Measurements from ENCODE around the gene SULT1A2.
"Not testable (repeated sequence)": the region's sequence is repeated elsewhere in the genome, so short reads cannot be mapped to it uniquely, and the experiment has no call there.

DNA sequence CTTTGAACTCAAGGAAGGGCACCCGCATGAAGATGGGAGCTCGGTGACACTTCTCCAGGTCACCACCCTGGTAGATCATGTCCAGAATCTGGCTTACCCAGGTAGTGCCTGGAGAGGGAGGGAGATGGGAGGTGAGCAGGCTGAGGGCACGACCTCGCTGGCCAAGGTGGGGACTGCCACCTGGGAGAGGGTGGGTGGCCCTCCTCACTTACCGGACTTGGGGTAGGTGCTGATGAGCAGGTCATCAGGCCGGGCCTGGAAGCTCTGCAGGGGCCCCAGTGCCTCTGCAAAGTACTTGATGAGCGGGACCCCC, 11.6 kb upstream of the SULT1A2 start:
- TF ChIP-seq, protein P1, sequence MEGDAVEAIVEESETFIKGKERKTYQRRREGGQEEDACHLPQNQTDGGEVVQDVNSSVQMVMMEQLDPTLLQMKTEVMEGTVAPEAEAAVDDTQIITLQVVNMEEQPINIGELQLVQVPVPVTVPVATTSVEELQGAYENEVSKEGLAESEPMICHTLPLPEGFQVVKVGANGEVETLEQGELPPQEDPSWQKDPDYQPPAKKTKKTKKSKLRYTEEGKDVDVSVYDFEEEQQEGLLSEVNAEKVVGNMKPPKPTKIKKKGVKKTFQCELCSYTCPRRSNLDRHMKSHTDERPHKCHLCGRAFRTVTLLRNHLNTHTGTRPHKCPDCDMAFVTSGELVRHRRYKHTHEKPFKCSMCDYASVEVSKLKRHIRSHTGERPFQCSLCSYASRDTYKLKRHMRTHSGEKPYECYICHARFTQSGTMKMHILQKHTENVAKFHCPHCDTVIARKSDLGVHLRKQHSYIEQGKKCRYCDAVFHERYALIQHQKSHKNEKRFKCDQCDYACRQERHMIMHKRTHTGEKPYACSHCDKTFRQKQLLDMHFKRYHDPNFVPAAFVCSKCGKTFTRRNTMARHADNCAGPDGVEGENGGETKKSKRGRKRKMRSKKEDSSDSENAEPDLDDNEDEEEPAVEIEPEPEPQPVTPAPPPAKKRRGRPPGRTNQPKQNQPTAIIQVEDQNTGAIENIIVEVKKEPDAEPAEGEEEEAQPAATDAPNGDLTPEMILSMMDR (IDR thresholded peaks at IDR 0.05), result not testable (repeated sequence)
- TF ChIP-seq POLR2AphosphoS5 (IDR thresholded peaks at IDR 0.05), result not testable (repeated sequence)

All from breast epithelium (tissue), 3 donors.